NCI-H187 (cell line): Measurements from ENCODE around the gene MYH7B.

Experiments
- DNase-seq, 2 experiments: peaks; one replicate each; lab custom pipeline; 2025; lab: John Stamatoyannopoulos, UW

MYH7B gene

GRCh38 chr20:34992751-34993417 lies 37.2 kb downstream of the MYH7B start:
- no peak for DNase-seq

GRCh38 chr20:34993941-34994508 lies 38.4 kb downstream of the MYH7B start:
- DNase-seq = no peak

- DNase-seq = no peak
These were observed 39.0 kb downstream of the MYH7B start for GRCh38 chr20:34994509-34995131.

GRCh38 chr20:34995192-34995591 lies 39.5 kb downstream of the MYH7B start:
- no peak for DNase-seq

GRCh38 chr20:34995696-34996095 lies 40.0 kb downstream of the MYH7B start:
- DNase-seq = no peak

GRCh38 chr20:34996243-34997028 lies 40.8 kb downstream of the MYH7B start:
- no peak for DNase-seq

- DNase-seq = no peak
These were observed 41.5 kb downstream of the MYH7B start for GRCh38 chr20:34997131-34997561.

- DNase-seq = no peak
These were observed 42.1 kb downstream of the MYH7B start for GRCh38 chr20:34997774-34998173.

GRCh38 chr20:34998331-34998950 lies 42.8 kb downstream of the MYH7B start:
- DNase-seq = no peak

GRCh38 chr20:34999021-34999451 lies 43.4 kb downstream of the MYH7B start:
- no peak for DNase-seq

GRCh38 chr20:34999782-35000181 lies 44.1 kb downstream of the MYH7B start:
- DNase-seq = no peak

- DNase-seq = no peak
These were observed 44.7 kb downstream of the MYH7B start for GRCh38 chr20:35000311-35000921.

GRCh38 chr20:35000922-35001595 lies 45.4 kb downstream of the MYH7B start:
- no peak for DNase-seq

GRCh38 chr20:35001596-35002362 lies 46.1 kb downstream of the MYH7B start:
- no peak for DNase-seq

- DNase-seq = no peak
These were observed 47.0 kb downstream of the MYH7B start for GRCh38 chr20:35002426-35003210.

GRCh38 chr20:35003211-35004031 lies 47.8 kb downstream of the MYH7B start:
- DNase-seq = no peak

GRCh38 chr20:35004051-35004725 lies 48.5 kb downstream of the MYH7B start:
- DNase-seq = no peak
